ENCODE measurements around the gene CD74. TPM values are rescaled to one million over a fixed set of nuclear protein-coding genes. Genes with fewer than 3 reads are reported as not detected.

Gene CD74
- total and polyA plus RNA-seq, 4 donors: 176 to 327 (median 257) TPM

DNA sequence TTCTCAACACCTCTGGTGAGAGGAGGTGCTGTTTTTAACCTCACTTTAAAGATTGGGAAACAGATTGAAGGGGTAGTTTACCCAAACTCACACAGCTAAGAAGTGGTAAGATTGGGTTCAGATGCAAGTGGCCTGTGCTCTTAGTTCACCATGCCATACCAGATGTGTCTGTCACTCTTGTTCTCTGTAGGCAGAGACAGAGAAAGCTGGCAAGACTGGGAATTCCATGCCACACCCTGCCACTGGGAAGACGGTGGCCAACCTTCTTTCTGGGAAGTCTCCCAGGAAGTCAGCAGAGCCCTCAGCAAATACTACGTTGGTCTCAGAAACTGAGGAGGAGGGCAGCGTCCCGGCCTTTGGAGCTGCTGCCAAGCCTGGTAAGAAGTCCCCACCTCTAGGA lies 44.2 kb downstream of the CD74 start:
- Histone ChIP-seq H3K27me3 (ENCODE audit: control insufficient read depth in 4 of 4, insufficient read depth in 4 of 4, low read length in 3 of 4) (no peaks in the 10 kb centered on the region), H3K27ac (ENCODE audit: low read depth in 1 of 2, low read length in 2 of 2) (no peak overlapping the region), H3K9ac (ENCODE audit: low read depth in 1 of 2, low read length in 2 of 2) (no peak overlapping the region), H3K4me1 (ENCODE audit: control insufficient read depth in 4 of 4, insufficient read depth in 4 of 4, low read length in 3 of 4) (peaks cover 0 to 5% (median 1%) of the 10 kb centered on the region in 4 donors), H3K4me3 (ENCODE audit: low read depth in 1 of 3, low read length in 3 of 3) (no peak overlapping the region), H3K9me3 (ENCODE audit: control insufficient read depth in 4 of 4, low read length in 3 of 4) (no peaks in the 10 kb centered on the region), H3K36me3 (ENCODE audit: control insufficient read depth in 4 of 4, insufficient read depth in 3 of 4, low read depth in 1 of 4, low read length in 3 of 4) (peaks cover 6 to 71% (median 39%) of the 10 kb centered on the region in 4 donors)
- WGBS: 94% methylated on average over 4 of the region's 4 CpGs
- DNase-seq (ENCODE audit: low spot score): no peak
- no peak for TF ChIP-seq FOXA2 (IDR thresholded peaks at IDR 0.05)
- no peak for TF ChIP-seq ZBTB33 (IDR thresholded peaks at IDR 0.05)
- TF ChIP-seq, protein P1, sequence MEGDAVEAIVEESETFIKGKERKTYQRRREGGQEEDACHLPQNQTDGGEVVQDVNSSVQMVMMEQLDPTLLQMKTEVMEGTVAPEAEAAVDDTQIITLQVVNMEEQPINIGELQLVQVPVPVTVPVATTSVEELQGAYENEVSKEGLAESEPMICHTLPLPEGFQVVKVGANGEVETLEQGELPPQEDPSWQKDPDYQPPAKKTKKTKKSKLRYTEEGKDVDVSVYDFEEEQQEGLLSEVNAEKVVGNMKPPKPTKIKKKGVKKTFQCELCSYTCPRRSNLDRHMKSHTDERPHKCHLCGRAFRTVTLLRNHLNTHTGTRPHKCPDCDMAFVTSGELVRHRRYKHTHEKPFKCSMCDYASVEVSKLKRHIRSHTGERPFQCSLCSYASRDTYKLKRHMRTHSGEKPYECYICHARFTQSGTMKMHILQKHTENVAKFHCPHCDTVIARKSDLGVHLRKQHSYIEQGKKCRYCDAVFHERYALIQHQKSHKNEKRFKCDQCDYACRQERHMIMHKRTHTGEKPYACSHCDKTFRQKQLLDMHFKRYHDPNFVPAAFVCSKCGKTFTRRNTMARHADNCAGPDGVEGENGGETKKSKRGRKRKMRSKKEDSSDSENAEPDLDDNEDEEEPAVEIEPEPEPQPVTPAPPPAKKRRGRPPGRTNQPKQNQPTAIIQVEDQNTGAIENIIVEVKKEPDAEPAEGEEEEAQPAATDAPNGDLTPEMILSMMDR (IDR thresholded peaks at IDR 0.05; ENCODE audit: low read depth, low read length, missing input control): no peak
- TF ChIP-seq RAD21 (IDR thresholded peaks at IDR 0.05): no peak
- no peak for TF ChIP-seq YY1 (IDR thresholded peaks at IDR 0.05)
- no peak for TF ChIP-seq JUND (IDR thresholded peaks at IDR 0.05)
- TF ChIP-seq TAF1 (conservative IDR thresholded peaks at IDR 0.05): no peak
- TF ChIP-seq HNF4A (conservative IDR thresholded peaks at IDR 0.05): no peak
- no peak for TF ChIP-seq HNF4G (IDR thresholded peaks at IDR 0.05)
- TF ChIP-seq REST (IDR thresholded peaks at IDR 0.05): no peak
- TF ChIP-seq RXRA (IDR thresholded peaks at IDR 0.05): no peak
- TF ChIP-seq NR2F2 (IDR thresholded peaks at IDR 0.05): no peak
- no peak for TF ChIP-seq EGR1 (IDR thresholded peaks at IDR 0.05; ENCODE audit: low read depth in 2 of 2)
- TF ChIP-seq ATF3 (IDR thresholded peaks at IDR 0.05): no peak

- Histone ChIP-seq H3K27me3 (ENCODE audit: control insufficient read depth in 4 of 4, insufficient read depth in 4 of 4, low read length in 3 of 4) (no peaks in the 10 kb centered on the region), H3K9me3 (ENCODE audit: control insufficient read depth in 4 of 4, low read length in 3 of 4) (no peaks in the 10 kb centered on the region), H3K27ac (ENCODE audit: low read depth in 1 of 2, low read length in 2 of 2) (no peak overlapping the region), H3K9ac (ENCODE audit: low read depth in 1 of 2, low read length in 2 of 2) (no peak overlapping the region), H3K36me3 (ENCODE audit: control insufficient read depth in 4 of 4, insufficient read depth in 3 of 4, low read depth in 1 of 4, low read length in 3 of 4) (peaks cover 0 to 59% (median 36%) of the 10 kb centered on the region in 4 donors), H3K4me3 (ENCODE audit: low read depth in 1 of 3, low read length in 3 of 3) (no peak overlapping the region), H3K4me1 (ENCODE audit: control insufficient read depth in 4 of 4, insufficient read depth in 4 of 4, low read length in 3 of 4) (peaks cover 0 to 5% (median 1%) of the 10 kb centered on the region in 4 donors)
- WGBS: 95% methylated on average over 9 of the region's 9 CpGs
- no peak for DNase-seq (ENCODE audit: low spot score)
- TF ChIP-seq RXRA (IDR thresholded peaks at IDR 0.05) (no peak), TAF1 (conservative IDR thresholded peaks at IDR 0.05) (no peak), HNF4A (conservative IDR thresholded peaks at IDR 0.05) (no peak), FOXA2 (IDR thresholded peaks at IDR 0.05) (no peak), ZBTB33 (IDR thresholded peaks at IDR 0.05) (no peak), REST (IDR thresholded peaks at IDR 0.05) (no peak), JUND (IDR thresholded peaks at IDR 0.05) (no peak), EGR1 (IDR thresholded peaks at IDR 0.05; ENCODE audit: low read depth in 2 of 2) (no peak), SP1 (IDR thresholded peaks at IDR 0.05) (no peak), ATF3 (IDR thresholded peaks at IDR 0.05) (no peak), HNF4G (IDR thresholded peaks at IDR 0.05) (no peak), NR2F2 (IDR thresholded peaks at IDR 0.05) (no peak), YY1 (IDR thresholded peaks at IDR 0.05) (no peak), RAD21 (IDR thresholded peaks at IDR 0.05) (no peak)
These were observed 48.7 kb downstream of the CD74 start for GRCh38 chr5:150364004-150364403.
